Motor neuron (in vitro differentiated cells): ENCODE measurements around the gene RGMA. TPM values are rescaled to one million over a fixed set of nuclear protein-coding genes. Genes with fewer than 3 reads are reported as not detected.
A peak's percentile ranks its signal among the peaks of the same experiment; 100 is the strongest.

ENCODE experiments used
- ATAC-seq, 8 experiments: fragments of 200-7000 bp; cut with Tn5 transposase; replicated peaks in 6 of 8; 2 replicates each; pipeline ENCODE4 v1.8.0; 2021; ENCODE audit warnings: mild to moderate bottlenecking in 8 of 8, moderate library complexity in 8 of 8
- H3K27ac ChIP-seq, 2 donors: fragments of 250-450 bp; sonication (Bioruptor Pico); 2 replicates each; pipeline ENCODE4 v1.9.0; 2021; ENCODE audit warnings: antibody characterized with exemption in 2 of 2, mild to moderate bottlenecking in 2 of 2, moderate library complexity in 1 of 2
- H3K4me1 ChIP-seq, 2 donors: fragments of 250-450 bp; sonication (Bioruptor Pico); replicated peaks in 1 of 2; 2 replicates each; pipeline ENCODE4 v1.6.1; 2021; ENCODE audit warnings: antibody characterized with exemption in 2 of 2, mild to moderate bottlenecking in 2 of 2, moderate library complexity in 1 of 2
- H3K4me3 ChIP-seq, 5 donors: fragments of 250-450 bp; sonication (Bioruptor Pico); 2 replicates each; pipeline ENCODE4 v1.9.0; 2021; ENCODE audit warnings: antibody characterized with exemption in 5 of 5, mild to moderate bottlenecking in 5 of 5, moderate library complexity in 4 of 5
- WGBS, 10 experiments: fragments of 450-650 bp; shearing (Covaris generic); methylation state at CpG; one replicate each; pipeline ENCODE4 v1.0.0; 2022; 5-methylcytosine and 5-hydroxymethylcytosine counted together
- in situ Hi-C, 9 experiments: fragments of 400-800 bp; cut with MboI; loops; one replicate each; pipeline ENCODE4 v1.15.0; 2021; ENCODE audit warnings: low sequenced_read_pairs in 9 of 9, low pct_unique_long_range_greater_than_20kb in 2 of 9; ENCODE audit not compliant: unreplicated experiment in 9 of 9
- total RNA-seq, 8 experiments: library from RNA; unstranded; fragments of 300-600 nt; gene quantifications; 2 replicates each; pipeline versions ENCODE4 v1.2.3 to v1.2.4, GENCODE V29; 2022

Gene RGMA
- total RNA-seq, 8 experiments from 2014 or later, result 10.2 to 154 (median 49.2) TPM

- Histone ChIP-seq H3K4me3 (no peak overlapping the region), H3K4me1 (no peaks in the 10 kb centered on the region), H3K27ac (no peak overlapping the region)
- 80 to 100% (median 97%) methylated on average over 1 to 2 of the region's 2 CpGs for WGBS, 10 experiments
- in situ Hi-C loops, result loop anchor here in 1 of 9 experiments (25.0 kb wide), 1 partner anchor 215 kb away; no protein-coding TSS in a partner anchor
- peak in 3 of 8 experiments; percentile 27 to 64 (median 48) for ATAC-seq
These were observed 87.1 kb downstream of the RGMA start for GRCh38 chr15:93001881-93002280.

- WGBS, 10 experiments, result 42 to 100% (median 93%) methylated on average over 1 to 5 of the region's 6 CpGs; no CpG with 5 or more reads in 4 of the 10 experiments
- in situ Hi-C loops, result loop anchor here in 1 of 9 experiments (25.0 kb wide), 1 partner anchor 214 kb away; no protein-coding TSS in a partner anchor
- no peak overlapping the region for H3K4me3 ChIP-seq
These were observed 87.9 kb downstream of the RGMA start for GRCh38 chr15:93001156-93001555.

DNA sequence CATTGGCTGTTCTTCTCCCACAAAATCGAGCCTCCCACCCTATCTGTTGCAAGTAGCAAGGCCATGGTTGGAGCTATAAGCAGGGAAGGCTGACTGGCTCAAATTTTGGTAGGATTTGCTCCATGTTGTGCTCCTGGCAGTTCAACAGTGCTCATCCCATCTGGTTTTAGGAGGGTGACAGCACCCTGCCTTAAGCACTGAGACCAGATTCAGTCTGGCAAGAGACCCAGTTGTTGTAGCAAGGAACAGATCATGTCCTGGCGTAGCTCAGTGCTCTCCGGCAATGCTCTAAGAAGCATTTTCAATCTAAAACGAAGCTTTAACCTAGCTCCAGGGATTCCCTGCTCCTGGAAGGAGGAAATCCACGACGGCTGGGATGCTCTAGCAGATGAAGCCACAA, 91.2 kb downstream of the RGMA start:
- in situ Hi-C loops, result loop anchor here in 1 of 9 experiments (25.0 kb wide), 1 partner anchor 111 kb away; no protein-coding TSS in a partner anchor
- 81 to 100% (median 100%) methylated on average over 1 to 5 of the region's 6 CpGs; no CpG with 5 or more reads in 3 of the 10 experiments for WGBS, 10 experiments
- H3K4me1 ChIP-seq, result no peaks in the 10 kb centered on the region
- H3K4me3 ChIP-seq, result no peak overlapping the region
- ATAC-seq, result no peak
- no peak overlapping the region for H3K27ac ChIP-seq

More at GRCh38 chr15:93001156-93001555, 87.9 kb downstream of the RGMA start:
- H3K27ac ChIP-seq, result no peak overlapping the region
- peak in 1 of 8 experiments; percentile 29 for ATAC-seq
- H3K4me1 ChIP-seq, result no peaks in the 10 kb centered on the region

DNA sequence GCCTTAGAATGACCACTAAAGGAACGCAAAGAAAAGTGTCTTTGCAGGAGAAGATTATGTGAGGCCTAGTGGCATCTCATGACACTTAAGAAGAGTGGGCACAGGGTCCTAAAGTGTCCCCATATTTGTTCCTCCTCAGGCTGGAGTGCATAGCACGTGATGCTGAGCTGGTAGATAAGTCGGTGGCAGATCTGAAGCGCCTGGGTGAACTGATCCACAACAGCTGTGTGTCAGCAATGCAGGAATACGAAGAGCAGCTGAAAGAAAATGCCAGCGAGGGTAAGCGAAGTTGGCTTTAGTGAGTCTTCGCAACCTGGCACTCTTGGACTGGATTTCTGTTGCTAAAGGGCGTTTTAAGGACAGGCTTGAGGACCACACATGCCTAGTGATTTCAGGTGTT, 96.3 kb downstream of the RGMA start:
- in situ Hi-C loops, result loop anchor here in 1 of 9 experiments (25.0 kb wide), 1 partner anchor 105 kb away; no protein-coding TSS in a partner anchor
- no peaks in the 10 kb centered on the region for H3K4me1 ChIP-seq
- H3K27ac ChIP-seq, result no peak overlapping the region
- ATAC-seq, result no peak
- 80 to 100% (median 93%) methylated on average over 1 to 9 of the region's 9 CpGs; no CpG with 5 or more reads in 2 of the 10 experiments for WGBS, 10 experiments
- no peak overlapping the region for H3K4me3 ChIP-seq

- Histone ChIP-seq H3K4me3 (no peak overlapping the region), H3K4me1 (no peaks in the 10 kb centered on the region), H3K27ac (no peak overlapping the region)
- WGBS, 10 experiments, result 33 to 100% (median 81%) methylated on average over 1 to 2 of the region's 2 CpGs; no CpG with 5 or more reads in 2 of the 10 experiments
- in situ Hi-C loops, result loop anchor here in 1 of 9 experiments (25.0 kb wide), 1 partner anchor 103 kb away; no protein-coding TSS in a partner anchor
- ATAC-seq, result peak in 2 of 8 experiments; percentile 53 to 59
These were observed 99.0 kb downstream of the RGMA start for GRCh38 chr15:92990031-92990430.

DNA sequence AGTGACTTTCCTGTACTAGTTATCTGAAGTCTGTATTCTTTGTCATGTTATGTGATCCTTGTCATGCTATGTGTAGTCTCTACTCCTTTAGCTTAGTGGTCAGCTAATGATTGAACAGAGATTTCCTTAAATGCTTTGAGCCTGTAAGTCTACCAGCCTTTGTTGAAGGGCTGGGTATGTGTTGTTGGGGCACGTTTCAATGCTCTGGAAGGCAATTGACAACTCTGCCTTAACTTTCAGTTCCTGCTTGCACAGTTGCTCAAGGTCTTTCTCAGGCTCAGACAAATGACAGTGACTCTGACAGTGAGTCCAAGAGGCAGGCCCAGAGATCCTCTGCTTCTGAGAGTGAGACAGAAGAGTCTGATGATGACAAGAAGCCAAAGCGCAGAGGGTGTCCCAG, 99.5 kb downstream of the RGMA start:
- ATAC-seq, result peak in 2 of 8 experiments; percentile 20 to 29
- in situ Hi-C loops, result loop anchor here in 1 of 9 experiments (25.0 kb wide), 1 partner anchor 102 kb away; no protein-coding TSS in a partner anchor
- WGBS, 10 experiments, result 80 to 100% (median 95%) methylated on average over 1 to 2 of the region's 2 CpGs; no CpG with 5 or more reads in 4 of the 10 experiments
- Histone ChIP-seq H3K27ac (no peak overlapping the region), H3K4me1 (no peaks in the 10 kb centered on the region), H3K4me3 (no peak overlapping the region)

Other genes with a start within 250 kb of the RGMA start
- gene CHD2, start 188.9 kb downstream of the RGMA start, total RNA-seq, result 100 to 1,000 TPM in 3 of 8 experiments, 10 to 100 TPM in 5; 58.0 to 129 (median 94.2) TPM